Kidney (tissue), 14 donors: ENCODE measurements around the gene NUDT4. TPM values are rescaled to one million over a fixed set of nuclear protein-coding genes. Genes with fewer than 3 reads are reported as not detected.
A peak's percentile ranks its signal among the peaks of the same experiment; 100 is the strongest.

Experiments
- DNase-seq, 5 donors: peaks; one replicate each; pipeline ENCODE4 v3.0.0-alpha.2; 2013 to 2020
- FAIRE-seq: peaks from 2 replicates; lab custom pipeline; 2012; peaks lifted over from hg19 to GRCh38; lab: Jason Lieb, UNC
- H3K27ac ChIP-seq, 2 donors: one replicate each; pipeline ENCODE4 v1.7.0; 2013; ENCODE audit warnings: low read depth in 2 of 2, low read length in 2 of 2, inconsistent platforms in 1 of 2
- H3K27me3 ChIP-seq: one replicate; pipeline ENCODE4 v1.7.1; 2013; ENCODE audit warnings: low read length, inconsistent platforms; ENCODE audit not compliant: control insufficient read depth, insufficient read depth
- H3K36me3 ChIP-seq, 3 donors: one replicate each; pipeline versions ENCODE4 v1.7.0 to v1.7.1; 2013; ENCODE audit warnings: low read length in 3 of 3, control low read depth in 1 of 3, inconsistent platforms in 1 of 3; ENCODE audit not compliant: insufficient read depth in 3 of 3, control insufficient read depth in 2 of 3
- H3K4me1 ChIP-seq, 3 donors: one replicate each; pipeline versions ENCODE4 v1.7.0 to v1.7.1; 2013; ENCODE audit warnings: low read length in 3 of 3, inconsistent platforms in 1 of 3, low read depth in 1 of 3; ENCODE audit not compliant: control insufficient read depth in 2 of 3, insufficient read depth in 2 of 3
- H3K4me3 ChIP-seq, 3 donors: one replicate each; pipeline versions ENCODE4 v1.7.0 to v1.8.1; 2013; ENCODE audit warnings: low read length in 3 of 3, control low read depth in 1 of 3, inconsistent platforms in 1 of 3
- H3K9ac ChIP-seq, 3 donors: one replicate each; pipeline versions ENCODE4 v1.7.0 to v1.7.1; 2013; ENCODE audit warnings: low read length in 3 of 3, control low read depth in 1 of 3, inconsistent platforms in 1 of 3
- H3K9me3 ChIP-seq, 3 donors: one replicate each; pipeline versions ENCODE4 v1.7.0 to v1.7.1; 2013; ENCODE audit warnings: low read length in 3 of 3, control low read depth in 1 of 3, inconsistent platforms in 1 of 3; ENCODE audit not compliant: control insufficient read depth in 2 of 3, insufficient read depth in 1 of 3
- CTCF ChIP-seq: IDR thresholded peaks from 3 replicates; pipeline ENCODE4 v1.5.1; 2012; ENCODE audit warnings: mild to moderate bottlenecking, moderate library complexity, borderline replicate concordance; ENCODE audit not compliant: insufficient read depth; ENCODE audit errors: extremely low read depth
- intact Hi-C: fragments of 100-400 bp; cut with DNase I; formaldehyde crosslinking; loops from one replicate; pipeline ENCODE4 v1.11.1; 2022
- polyA plus RNA-seq: library from polyadenylated mRNA; stranded (reverse); fragments of 350-450 nt; fragmentation: Illumina TruSeq; extraction: RNeasy Lipid Tissue Mini Kit (QIAGEN cat#74804); gene quantifications from one replicate; pipeline ENCODE4 v1.2.3, GENCODE V29; 2014; ENCODE audit warnings: low read depth, low replicate concordance; ENCODE audit not compliant: insufficient read depth
- total RNA-seq: library from RNA; stranded (reverse); fragmentation: NEBNext Ultra II Directional; extraction: Animal tissue kit (Norgen Biotek cat#: 25700); gene quantifications from one replicate; pipeline ENCODE4 v1.2.1, GENCODE V29; 2021
- donor health status: control.
- donor health status: control.
- donor health status: control.
- donor health status: control.
- donor health status: control.
- donor health status: DM: yes; HTN: yes; CAD: no.
- donor health status: Normal renal cell carcinoma (clear cell type).

NUDT4 gene
- total and polyA plus RNA-seq, 2 donors from 2014 or later: 104 to 127 TPM

- H3K9ac ChIP-seq: no peak overlapping the region
- intact Hi-C loops: no loop called here
- H3K4me1 ChIP-seq: peaks cover 0 to 8% (median 8%) of the 10 kb centered on the region in 3 donors
- FAIRE-seq: peak; percentile 83
- no peaks in the 10 kb centered on the region for H3K27me3 ChIP-seq
- peak; percentile 46 for TF ChIP-seq CTCF
- no peaks in the 10 kb centered on the region for H3K9me3 ChIP-seq
- H3K27ac ChIP-seq: no peak overlapping the region
- H3K4me3 ChIP-seq: no peak overlapping the region
- peak in 2 of 5 donors; percentile 68 to 73 for DNase-seq
- H3K36me3 ChIP-seq: no peaks in the 10 kb centered on the region
Measured at GRCh38 chr12:93419388-93420034, 41.8 kb downstream of the NUDT4 start.

GRCh38 chr12:93422050-93422449 lies 44.3 kb downstream of the NUDT4 start:
- no peak overlapping the region for H3K27ac ChIP-seq
- DNase-seq (no peak), FAIRE-seq (no peak)
- no peak overlapping the region for H3K4me3 ChIP-seq
- no peak for TF ChIP-seq CTCF
- H3K27me3 ChIP-seq: no peaks in the 10 kb centered on the region
- no peaks in the 10 kb centered on the region for H3K36me3 ChIP-seq
- no peak overlapping the region for H3K9ac ChIP-seq
- no peaks in the 10 kb centered on the region for H3K9me3 ChIP-seq
- intact Hi-C loops: no loop called here
- H3K4me1 ChIP-seq: peaks cover 0 to 19% (median 16%) of the 10 kb centered on the region in 3 donors

GRCh38 chr12:93425736-93426411 lies 48.1 kb downstream of the NUDT4 start:
- H3K9me3 ChIP-seq: no peaks in the 10 kb centered on the region
- intact Hi-C loops: no loop called here
- FAIRE-seq (no peak), DNase-seq (no peak)
- peak overlapping the region in 1 of 2 donors; percentile 5 for H3K27ac ChIP-seq
- H3K4me3 ChIP-seq: no peak overlapping the region
- TF ChIP-seq CTCF: no peak
- H3K9ac ChIP-seq: no peak overlapping the region
- peaks cover 0 to 20% (median 19%) of the 10 kb centered on the region in 3 donors for H3K4me1 ChIP-seq
- no peaks in the 10 kb centered on the region for H3K36me3 ChIP-seq
- H3K27me3 ChIP-seq: no peaks in the 10 kb centered on the region
